H1 (cell line): Measurements from ENCODE around the gene SLC35G2. TPM values are rescaled to one million over a fixed set of nuclear protein-coding genes. Genes with fewer than 3 reads are reported as not detected.

ENCODE experiments used
- CTCF ChIA-PET: fragments of 300-600 bp; sonication (Branson Sonifier 250); formaldehyde crosslinking; loops from one replicate; lab custom pipeline; 2021; ENCODE audit not compliant: partially characterized antibody; lab: Charles Lee
- POLR2A ChIA-PET: fragments of 300-600 bp; sonication (Branson Sonifier 250); formaldehyde crosslinking; loops from one replicate; lab custom pipeline; 2021; ENCODE audit warnings: inconsistent platforms; ENCODE audit not compliant: partially characterized antibody; lab: Charles Lee
- DNase-seq, 2 experiments: peaks; one replicate each; pipeline versions ENCODE4 v3.0.0 to v3.0.0-alpha.2; 2010 to 2022; ENCODE audit warnings: low spot score in 2 of 2, low read depth in 1 of 2, mixed read lengths in 1 of 2
- FAIRE-seq: peaks from 2 replicates; lab custom pipeline; 2011; peaks lifted over from hg19 to GRCh38; lab: Jason Lieb, UNC
- H2AFZ ChIP-seq: 2 replicates; pipeline ENCODE4 v1.8.1; 2012; ENCODE audit warnings: low read length, inconsistent platforms
- H2AK5ac ChIP-seq: 2 replicates; pipeline ENCODE4 v1.6.1; 2013; ENCODE audit warnings: low read depth, low read length
- H2BK120ac ChIP-seq: replicated peaks from 2 replicates; pipeline ENCODE3; 2013; ENCODE audit warnings: low read depth, low read length, inconsistent platforms
- H2BK12ac ChIP-seq: 2 replicates; pipeline ENCODE4 v1.6.1; 2013; ENCODE audit warnings: low read depth, low read length
- H2BK15ac ChIP-seq: 2 replicates; pipeline ENCODE4 v1.6.1; 2013; ENCODE audit warnings: low read length
- H2BK20ac ChIP-seq: 2 replicates; pipeline ENCODE4 v1.6.1; 2013; ENCODE audit warnings: low read length
- H2BK5ac ChIP-seq: 2 replicates; pipeline ENCODE4 v1.6.1; 2013; ENCODE audit warnings: low read depth, low read length
- H3K14ac ChIP-seq: 2 replicates; pipeline ENCODE4 v1.6.1; 2013; ENCODE audit warnings: inconsistent platforms; ENCODE audit not compliant: insufficient read length
- H3K18ac ChIP-seq: 2 replicates; pipeline ENCODE4 v1.6.1; 2013; ENCODE audit warnings: low read length; ENCODE audit errors: extremely low read depth
- H3K23ac ChIP-seq: 2 replicates; pipeline ENCODE4 v1.6.1; 2013; ENCODE audit warnings: inconsistent platforms; ENCODE audit not compliant: insufficient read length
- H3K23me2 ChIP-seq: 2 replicates; pipeline ENCODE4 v1.6.1; 2013; ENCODE audit warnings: low read depth, low read length
- H3K27ac ChIP-seq: 2 replicates; pipeline ENCODE4 v1.6.1; 2011; ENCODE audit warnings: low read depth, low read length, inconsistent platforms
- H3K27me3 ChIP-seq, 4 experiments: replicated peaks in 1 of 4; 1 replicate in 1 of 4; 2 replicates in 3 of 4; pipeline versions ENCODE4 v1.6.1 to v1.8.1; 2011 to 2013; ENCODE audit warnings: low read length in 3 of 4, mild to moderate bottlenecking in 3 of 4, inconsistent platforms in 2 of 4, mixed read lengths in 2 of 4, moderate library complexity in 1 of 4; ENCODE audit not compliant: control insufficient read depth in 3 of 4, insufficient read depth in 3 of 4; ENCODE audit errors: extremely low read depth in 1 of 4
- H3K36me3 ChIP-seq, 4 experiments: 2 replicates each; pipeline versions ENCODE4 v1.6.1 to v1.8.1; 2011 to 2013; ENCODE audit warnings: mild to moderate bottlenecking in 4 of 4, low read length in 3 of 4, moderate library complexity in 2 of 4, control low read depth in 1 of 4, inconsistent platforms in 1 of 4; ENCODE audit not compliant: insufficient read depth in 4 of 4, control insufficient read depth in 2 of 4
- H3K4ac ChIP-seq: replicated peaks from 2 replicates; pipeline ENCODE3; 2013; ENCODE audit warnings: low read length, low read depth, mixed read lengths, inconsistent platforms; ENCODE audit not compliant: insufficient read length
- H3K4me1 ChIP-seq, 4 experiments: replicated peaks in 1 of 4; 1 replicate in 1 of 4; 2 replicates in 3 of 4; pipeline versions ENCODE4 v1.6.1 to v1.8.1; 2011 to 2013; ENCODE audit warnings: low read length in 3 of 4, inconsistent platforms in 2 of 4, mixed read lengths in 1 of 4; ENCODE audit not compliant: insufficient read depth in 4 of 4, control insufficient read depth in 3 of 4
- H3K4me2 ChIP-seq, 2 experiments: 2 replicates each; pipeline versions ENCODE4 v1.6.1 to v1.8.1; 2011 to 2013; ENCODE audit warnings: low read depth in 2 of 2, low read length in 2 of 2, control low read depth in 1 of 2, inconsistent platforms in 1 of 2, mild to moderate bottlenecking in 1 of 2; ENCODE audit not compliant: insufficient read depth in 1 of 2
- H3K4me3 ChIP-seq, 4 experiments: fragments of 200-600, 300-600 bp in 1 of 4; sonication (generic), shearing (Covaris generic), sonication (Bioruptor Twin) in 1 of 4; 2 replicates each; pipeline versions ENCODE4 v1.5.1 to v1.8.1; 2011 to 2016; ENCODE audit warnings: low read length in 4 of 4, low read depth in 3 of 4, control low read depth in 2 of 4, inconsistent platforms in 2 of 4, mild to moderate bottlenecking in 2 of 4, mixed read lengths in 1 of 4, moderate library complexity in 1 of 4; ENCODE audit not compliant: insufficient read depth in 2 of 4; ENCODE audit errors: extremely low read depth in 1 of 4
- H3K56ac ChIP-seq: replicated peaks from 2 replicates; pipeline ENCODE3; 2013; ENCODE audit warnings: low read depth, mild to moderate bottlenecking, mixed read lengths, low read length, inconsistent platforms; ENCODE audit not compliant: insufficient read length
- H3K79me1 ChIP-seq: 2 replicates; pipeline ENCODE4 v1.6.1; 2013; ENCODE audit warnings: low read depth, low read length, control low read depth
- H3K79me2 ChIP-seq, 2 experiments: 2 replicates each; pipeline versions ENCODE4 v1.6.1 to v1.8.1; 2012 to 2013; ENCODE audit warnings: low read length in 2 of 2, mild to moderate bottlenecking in 2 of 2, inconsistent platforms in 1 of 2; ENCODE audit not compliant: insufficient read depth in 2 of 2, control insufficient read depth in 1 of 2
- H3K9ac ChIP-seq, 4 experiments: replicated peaks in 1 of 4; 1 replicate in 1 of 4; 2 replicates in 3 of 4; pipeline versions ENCODE4 v1.6.1 to v1.8.1; 2011 to 2013; ENCODE audit warnings: low read depth in 3 of 4, low read length in 3 of 4, control low read depth in 2 of 4, mild to moderate bottlenecking in 2 of 4, moderate library complexity in 2 of 4, inconsistent platforms in 1 of 4; ENCODE audit errors: extremely low read depth in 1 of 4
- H3K9me3 ChIP-seq, 2 experiments: 2 replicates each; pipeline versions ENCODE4 v1.6.1 to v1.8.1; 2012 to 2013; ENCODE audit warnings: mild to moderate bottlenecking in 2 of 2, moderate library complexity in 2 of 2, control low read depth in 1 of 2, inconsistent platforms in 1 of 2, low read depth in 1 of 2, low read length in 1 of 2, mixed read lengths in 1 of 2; ENCODE audit not compliant: insufficient read depth in 2 of 2
- H4K20me1 ChIP-seq, 2 experiments: replicated peaks in 1 of 2; 2 replicates each; pipeline versions ENCODE3 to v1.8.1; 2011 to 2013; ENCODE audit warnings: inconsistent platforms in 2 of 2, low read length in 2 of 2, mild to moderate bottlenecking in 1 of 2; ENCODE audit not compliant: insufficient read depth in 2 of 2, control insufficient read depth in 1 of 2
- H4K5ac ChIP-seq: 2 replicates; pipeline ENCODE4 v1.6.1; 2013; ENCODE audit warnings: low read length, low read depth, mixed read lengths, inconsistent platforms; ENCODE audit not compliant: insufficient read length
- H4K8ac ChIP-seq: 2 replicates; pipeline ENCODE4 v1.8.0; 2013; ENCODE audit warnings: mild to moderate bottlenecking, moderate library complexity, low read length, inconsistent platforms; ENCODE audit not compliant: insufficient read depth; ENCODE audit errors: extremely low read depth
- H4K91ac ChIP-seq: replicated peaks from 2 replicates; pipeline ENCODE3; 2013; ENCODE audit warnings: low read length, mixed read lengths, inconsistent platforms; ENCODE audit not compliant: insufficient read length
- ATF2 ChIP-seq: IDR thresholded peaks from 2 replicates; pipeline ENCODE4 v1.6.1; 2012; ENCODE audit warnings: low read length, inconsistent platforms
- ATF3 ChIP-seq: IDR thresholded peaks from 2 replicates; pipeline ENCODE4 v1.6.1; 2011; ENCODE audit warnings: low read depth, mild to moderate bottlenecking, low read length; ENCODE audit not compliant: insufficient read depth
- BRCA1 ChIP-seq: IDR thresholded peaks from 2 replicates; pipeline ENCODE4 v1.6.1; 2012; ENCODE audit warnings: low read depth, low read length, improper control_type of control experiment
- EGR1 ChIP-seq: IDR thresholded peaks from 2 replicates; pipeline ENCODE4 v1.6.1; 2011; ENCODE audit warnings: low read depth, low read length, borderline replicate concordance
- KDM4A ChIP-seq: IDR thresholded peaks from one replicate; pipeline ENCODE4 v1.7.1; 2012; ENCODE audit warnings: low read depth, mild to moderate bottlenecking, moderate library complexity, low read length, inconsistent platforms; ENCODE audit not compliant: severe bottlenecking
- POLR2A ChIP-seq, 2 experiments: IDR thresholded peaks; 1 replicate in 1 of 2; 2 replicates in 1 of 2; pipeline ENCODE4 v1.6.1; 2011; ENCODE audit warnings: low read depth in 2 of 2, low read length in 2 of 2, mild to moderate bottlenecking in 2 of 2; ENCODE audit errors: control extremely low read depth in 1 of 2
- RAD21 ChIP-seq, 2 experiments: IDR thresholded peaks in 1 of 2; conservative IDR thresholded peaks in 1 of 2; 2 replicates each; pipeline ENCODE4 v1.6.1; 2011; ENCODE audit warnings: low read depth in 2 of 2, low read length in 2 of 2, improper control_type of control experiment in 1 of 2, inconsistent platforms in 1 of 2, mild to moderate bottlenecking in 1 of 2, moderate library complexity in 1 of 2
- RBBP5 ChIP-seq: IDR thresholded peaks from 2 replicates; pipeline ENCODE4 v1.7.1; 2012; ENCODE audit warnings: low read depth, mild to moderate bottlenecking, inconsistent platforms, low read length, moderate library complexity, borderline replicate concordance
- SP4 ChIP-seq: IDR thresholded peaks from 2 replicates; pipeline ENCODE4 v1.6.1; 2012; ENCODE audit warnings: low read length, inconsistent platforms
- SUZ12 ChIP-seq: fragments of 200-600 bp; sonication (generic); IDR thresholded peaks from 2 replicates; pipeline ENCODE4 v1.6.1; 2012; ENCODE audit warnings: mild to moderate bottlenecking, inconsistent platforms, low read length, moderate library complexity, mixed read lengths
- TCF12 ChIP-seq: IDR thresholded peaks from 2 replicates; pipeline ENCODE4 v1.6.1; 2011; ENCODE audit warnings: low read depth, mild to moderate bottlenecking, low read length
- ZNF274 ChIP-seq: IDR thresholded peaks from 2 replicates; pipeline ENCODE4 v1.7.0; 2012; ENCODE audit warnings: low read length, borderline replicate concordance; ENCODE audit errors: extremely low read depth
- WGBS, 2 experiments: shearing (Covaris generic) in 1 of 2; methylation state at CpG; one replicate each; pipeline versions ENCODE4 v1.1.6 to v1.1.7; 2013 to 2015; ENCODE audit warnings: low lambda C conversion rate in 2 of 2, mixed read lengths in 2 of 2, inconsistent platforms in 1 of 2, low coverage in 1 of 2, missing lambda C conversion rate in 1 of 2; ENCODE audit not compliant: insufficient replicate concordance in 2 of 2, insufficient coverage in 1 of 2, insufficient read length in 1 of 2; ENCODE audit errors: extremely low coverage in 1 of 2, missing lambda C conversion rate in 1 of 2; 5-methylcytosine and 5-hydroxymethylcytosine counted together
- polyA plus RNA-seq, 7 experiments: library from polyadenylated mRNA; depleted of rRNA in 3 of 7; stranded (reverse) in 5 of 7; unstranded in 2 of 7; fragments of >200 nt in 5 of 7; fragments of 200-250 nt in 2 of 7; gene quantifications; 1 replicate in 5 of 7; 2 replicates in 1 of 7; 4 replicates in 1 of 7; pipeline versions ENCODE4 v1.2.1 to v1.2.3, GENCODE V29; 2011 to 2013; ENCODE audit warnings: missing spikeins in 2 of 7, mixed read lengths in 2 of 7
- total RNA-seq: library from RNA; stranded (reverse); fragmentation: NEBNext Ultra II Directional; extraction: Animal tissue kit (Norgen Biotek cat#: 25700); gene quantifications from 2 replicates; pipeline ENCODE4 v1.2.1, GENCODE V29; 2021

Gene SLC35G2
- total and polyA plus RNA-seq, 2 of the 8 experiments (the other 6 are each of a cell fraction or from before 2014, with no cell fraction given), result 5.2 to 6.4 TPM

GRCh38 chr3:136903899-136904298 lies 85.0 kb downstream of the SLC35G2 start:
- Histone ChIP-seq H3K4me2 (no peak overlapping the region), H2BK20ac (no peak overlapping the region), H2BK12ac (no peak overlapping the region), H4K8ac (no peak overlapping the region), H3K79me2 (peaks cover 0 to 100% of the 10 kb centered on the region in 2 experiments), H3K9ac (no peak overlapping the region), H4K5ac (no peak overlapping the region), H3K27me3 (no peaks in the 10 kb centered on the region), H2AK5ac (no peak overlapping the region), H3K79me1 (peaks cover 9% of the 10 kb centered on the region), H3K4me1 (peaks cover 2 to 14% (median 7%) of the 10 kb centered on the region in 4 experiments; a peak in 6 of 7 replicates), H3K36me3 (peaks cover 0 to 2% (median 0%) of the 10 kb centered on the region in 4 experiments; a peak in 2 of 8 replicates), H3K27ac (no peak overlapping the region), H2BK15ac (no peak overlapping the region), H3K23ac (no peak overlapping the region), H4K20me1 (peaks cover 6 to 15% of the 10 kb centered on the region in 2 experiments), H3K14ac (no peak overlapping the region), H3K23me2 (no peaks in the 10 kb centered on the region), H3K56ac (no peak overlapping the region), H2BK5ac (no peak overlapping the region)
- POLR2A ChIA-PET, result no interaction called here
- 0% methylated on average over 1 of the region's 1 CpG; no CpG with 5 or more reads in 1 of the 2 experiments for WGBS, 2 experiments
- no peak for FAIRE-seq
- DNase-seq, result no peak
- TF ChIP-seq TCF12 (no peak), RBBP5 (no peak), SP4 (no peak), ATF2 (no peak), ATF3 (no peak), POLR2A (IDR thresholded peaks at IDR 0.05; ENCODE audit: control extremely low read depth in 1 of 2, low read depth in 2 of 2, low read length in 2 of 2) (no peak), RAD21 (IDR thresholded peaks at IDR 0.05 in 1 of 2, conservative IDR thresholded peaks at IDR 0.05 in 1 of 2; ENCODE audit: low read depth in 2 of 2, low read length in 2 of 2) (no peak), EGR1 (no peak), ZNF274 (no peak), SUZ12 (no peak), BRCA1 (no peak), KDM4A (no peak)
- TF ChIP-seq, all 59 proteins: peak for 0
- CTCF ChIA-PET, result interaction anchor here (0.6 kb wide), 1 partner anchor 156 kb away, joined by 3 read pairs; no protein-coding TSS in a partner anchor
- H3K18ac ChIP-seq, result no peak overlapping the region
- no peak overlapping the region for H3K4me3 ChIP-seq
- H3K9me3 ChIP-seq, result no peaks in the 10 kb centered on the region
- H4K91ac ChIP-seq, result no peak overlapping the region
- H3K4ac ChIP-seq, result no peak overlapping the region
- H2BK120ac ChIP-seq, result no peak overlapping the region
- H2AFZ ChIP-seq, result no peak overlapping the region
